NT2/D1 (cell line): Measurements from ENCODE around the gene PPT2.

Source experiments
- SUZ12 ChIP-seq: IDR thresholded peaks from 2 replicates; pipeline ENCODE4 v1.6.1; 2011; ENCODE audit not compliant: insufficient read length, insufficient read depth; ENCODE audit errors: extremely low read depth
- YY1 ChIP-seq: IDR thresholded peaks from 2 replicates; pipeline ENCODE4 v1.6.1; 2011; ENCODE audit not compliant: insufficient read length, insufficient read depth
- ZNF274 ChIP-seq: IDR thresholded peaks from 2 replicates; pipeline ENCODE4 v1.6.1; 2011; ENCODE audit warnings: mild to moderate bottlenecking, low read depth, low read length

DNA sequence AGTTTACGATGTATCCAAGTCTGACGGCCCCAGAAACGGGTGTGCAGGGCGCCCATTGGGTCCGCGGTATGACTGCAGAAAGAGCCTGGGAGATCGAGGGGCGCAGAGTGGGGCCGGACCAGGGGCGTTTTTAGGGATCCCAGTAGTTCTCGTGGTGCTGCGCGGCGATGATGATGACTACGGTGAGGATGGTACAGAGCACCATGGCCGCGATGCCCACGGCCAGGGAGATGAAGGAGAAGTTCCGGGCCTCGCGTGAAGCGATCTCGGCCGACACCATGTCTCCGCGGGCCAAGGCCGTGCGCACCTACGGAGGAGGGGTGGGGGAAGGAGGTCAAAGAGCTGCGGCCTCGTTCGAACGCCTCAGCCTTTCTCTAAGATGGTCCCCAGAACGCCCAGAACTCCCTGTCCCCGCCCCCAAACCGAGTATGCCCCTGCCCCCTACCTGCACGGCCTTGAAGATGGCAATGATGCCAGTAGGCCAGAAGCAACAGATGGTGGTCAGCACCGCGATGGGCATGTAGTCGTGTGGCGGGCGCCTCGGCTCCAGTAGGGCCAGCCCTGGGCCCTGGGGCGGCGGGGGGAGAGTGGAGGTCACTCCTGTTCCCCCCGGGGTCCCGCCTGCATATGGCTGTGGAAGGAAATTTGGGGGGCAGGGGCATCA lies 4.7 kb upstream of the PPT2 start:
- TF ChIP-seq YY1 (no peak), ZNF274 (no peak), SUZ12 (no peak)
